NT2/D1 (cell line): ENCODE data around the gene ZBTB46.

Experiments used
- YY1 ChIP-seq: IDR thresholded peaks from 2 replicates; pipeline ENCODE4 v1.6.1; 2011; ENCODE audit not compliant: insufficient read length, insufficient read depth
- ZNF274 ChIP-seq: IDR thresholded peaks from 2 replicates; pipeline ENCODE4 v1.6.1; 2011; ENCODE audit warnings: mild to moderate bottlenecking, low read depth, low read length

- no peak for TF ChIP-seq YY1
- TF ChIP-seq ZNF274 = no peak
Observed at GRCh38 chr20:63840405-63840828, 9.4 kb upstream of the ZBTB46 start.
